IMR-90 (cell line): ENCODE measurements around the gene SUGP2. TPM values are rescaled to one million over a fixed set of nuclear protein-coding genes. Genes with fewer than 3 reads are reported as not detected.

Experiments used
- ATAC-seq: fragments of 200-7000 bp; cut with Tn5 transposase; 2 replicates; pipeline ENCODE4 v1.9.1; 2020; ENCODE audit warnings: low read depth, mild to moderate bottlenecking, moderate library complexity
- BruUV-seq: library from RNA; stranded (reverse); fragments of 400-500 nt; replicated peaks from 2 replicates; lab custom pipeline; 2021; lab: Mats Ljungman, UMichigan
- CTCF ChIA-PET: fragments of 300-600 bp; formaldehyde crosslinking; extraction: SDS; loops from one replicate; lab custom pipeline; 2021; ENCODE audit warnings: antibody characterized with exemption; lab: Yijun Ruan, JAX
- POLR2A ChIA-PET: fragments of 300-600 bp; sonication (Branson Sonifier 250); formaldehyde crosslinking; loops from one replicate; lab custom pipeline; 2022; ENCODE audit warnings: antibody characterized with exemption; ENCODE audit not compliant: unreplicated experiment; lab: Charles Lee
- DNase-seq: peaks from one replicate; pipeline ENCODE4 v3.0.0; 2013
- H2AFZ ChIP-seq: replicated peaks from 2 replicates; pipeline ENCODE3; 2013; ENCODE audit warnings: low read length, mild to moderate bottlenecking; ENCODE audit not compliant: poor library complexity
- H2AK5ac ChIP-seq: 2 replicates; pipeline ENCODE4 v1.6.1; 2013; ENCODE audit warnings: low read depth, low read length, inconsistent platforms
- H2AK9ac ChIP-seq: replicated peaks from 2 replicates; pipeline ENCODE3; 2013; ENCODE audit warnings: mild to moderate bottlenecking, low read depth, low read length, moderate library complexity; ENCODE audit not compliant: poor library complexity
- H2BK120ac ChIP-seq: 2 replicates; pipeline ENCODE4 v1.6.1; 2013; ENCODE audit warnings: low read depth, low read length, inconsistent platforms
- H2BK15ac ChIP-seq: 3 replicates; pipeline ENCODE4 v1.6.1; 2013; ENCODE audit warnings: low read depth, low read length, inconsistent platforms
- H2BK20ac ChIP-seq: 2 replicates; pipeline ENCODE4 v1.6.1; 2013; ENCODE audit warnings: low read depth, mild to moderate bottlenecking, inconsistent platforms, low read length, moderate library complexity
- H2BK5ac ChIP-seq: 2 replicates; pipeline ENCODE4 v1.6.1; 2013; ENCODE audit warnings: mild to moderate bottlenecking, low read depth, low read length, inconsistent platforms; ENCODE audit not compliant: poor library complexity, severe bottlenecking
- H3K14ac ChIP-seq: replicated peaks from 2 replicates; pipeline ENCODE4 v1.6.1; 2013; ENCODE audit warnings: low read depth, low read length, inconsistent platforms
- H3K18ac ChIP-seq: 2 replicates; pipeline ENCODE4 v1.6.1; 2013; ENCODE audit warnings: low read depth, low read length, control low read depth
- H3K23ac ChIP-seq: 2 replicates; pipeline ENCODE4 v1.6.1; 2013; ENCODE audit warnings: low read depth, low read length, inconsistent platforms
- H3K27ac ChIP-seq: 2 replicates; pipeline ENCODE4 v1.5.1; 2013; ENCODE audit warnings: mild to moderate bottlenecking, control low read depth, low read length; ENCODE audit not compliant: insufficient read depth
- H3K27me3 ChIP-seq: 2 replicates; pipeline ENCODE4 v1.6.1; 2013; ENCODE audit warnings: low read length; ENCODE audit not compliant: control insufficient read depth, insufficient read depth
- H3K36me3 ChIP-seq: 2 replicates; pipeline ENCODE4 v1.6.1; 2013; ENCODE audit warnings: low read length, mixed read lengths; ENCODE audit not compliant: control insufficient read depth, insufficient read depth
- H3K4ac ChIP-seq: 2 replicates; pipeline ENCODE4 v1.6.1; 2013; ENCODE audit warnings: low read depth, low read length, inconsistent platforms
- H3K4me1 ChIP-seq: 2 replicates; pipeline ENCODE4 v1.6.1; 2013; ENCODE audit warnings: low read length, mixed read lengths; ENCODE audit not compliant: control insufficient read depth, insufficient read depth
- H3K4me2 ChIP-seq: 2 replicates; pipeline ENCODE4 v1.6.1; 2013; ENCODE audit warnings: low read depth, mild to moderate bottlenecking, control low read depth, low read length, moderate library complexity
- H3K4me3 ChIP-seq: 2 replicates; pipeline ENCODE4 v1.5.1; 2013; ENCODE audit warnings: low read depth, mild to moderate bottlenecking, control low read depth, low read length, moderate library complexity; ENCODE audit not compliant: insufficient read depth
- H3K56ac ChIP-seq: 2 replicates; pipeline ENCODE4 v1.6.1; 2013; ENCODE audit warnings: low read length, inconsistent platforms; ENCODE audit not compliant: insufficient read depth; ENCODE audit errors: extremely low read depth
- H3K79me1 ChIP-seq, 2 experiments: 2 replicates each; pipeline ENCODE4 v1.6.1; 2013; ENCODE audit warnings: low read length in 2 of 2, inconsistent platforms in 1 of 2, low read depth in 1 of 2
- H3K9ac ChIP-seq: 2 replicates; pipeline ENCODE4 v1.6.1; 2013; ENCODE audit warnings: low read depth, low read length, control low read depth
- H3K9me1 ChIP-seq: 2 replicates; pipeline ENCODE4 v1.6.1; 2013; ENCODE audit warnings: low read length, inconsistent platforms; ENCODE audit not compliant: insufficient read depth
- H3K9me3 ChIP-seq: 2 replicates; pipeline ENCODE4 v1.6.1; 2013; ENCODE audit warnings: low read length; ENCODE audit not compliant: control insufficient read depth, insufficient read depth
- H4K20me1 ChIP-seq: 2 replicates; pipeline ENCODE4 v1.6.1; 2013; ENCODE audit warnings: low read length, inconsistent platforms; ENCODE audit not compliant: insufficient read depth
- H4K5ac ChIP-seq: 2 replicates; pipeline ENCODE4 v1.6.1; 2013; ENCODE audit warnings: mild to moderate bottlenecking, low read depth, low read length, control low read depth
- H4K8ac ChIP-seq, 2 experiments: 2 replicates each; pipeline ENCODE4 v1.6.1; 2013; ENCODE audit warnings: low read depth in 2 of 2, low read length in 2 of 2, control low read depth in 1 of 2, inconsistent platforms in 1 of 2
- H4K91ac ChIP-seq: 2 replicates; pipeline ENCODE4 v1.6.1; 2013; ENCODE audit warnings: low read depth, low read length, inconsistent platforms; ENCODE audit not compliant: insufficient read depth
- MAZ ChIP-seq: IDR thresholded peaks from 2 replicates; pipeline ENCODE4 v1.6.1; 2012; ENCODE audit warnings: low read depth, mild to moderate bottlenecking, low read length, improper control_type of control experiment, moderate library complexity, borderline replicate concordance
- POLR2A ChIP-seq: IDR thresholded peaks from 2 replicates; pipeline ENCODE4 v1.6.1; 2012; ENCODE audit warnings: mild to moderate bottlenecking, low read depth, low read length
- RAD21 ChIP-seq: IDR thresholded peaks from 2 replicates; pipeline ENCODE4 v1.6.1; 2012; ENCODE audit warnings: low read length, improper control_type of control experiment
- RFX5 ChIP-seq: IDR thresholded peaks from 2 replicates; pipeline ENCODE4 v1.8.0; 2012; ENCODE audit warnings: low read depth, mild to moderate bottlenecking, low read length, moderate library complexity
- SMC3 ChIP-seq: fragments of 150-350 bp; IDR thresholded peaks from 2 replicates; pipeline ENCODE4 v1.6.1; 2016; ENCODE audit warnings: low read depth, mild to moderate bottlenecking, antibody characterized with exemption, low read length, moderate library complexity
- WGBS, 2 experiments: methylation state at CpG; one replicate each; pipeline versions ENCODE4 v1.1.5 to v1.1.7; 2013; ENCODE audit warnings: missing lambda C conversion rate in 2 of 2; ENCODE audit not compliant: insufficient read length in 1 of 2; ENCODE audit errors: extremely low coverage in 2 of 2; 5-methylcytosine and 5-hydroxymethylcytosine counted together
- dilution Hi-C: fragments of 300-500 bp; cut with HindIII; formaldehyde crosslinking; loops from one replicate; pipeline ENCODE4 v1.14.3; 2018; ENCODE audit warnings: low sequenced_read_pairs; ENCODE audit not compliant: unreplicated experiment
- in situ Hi-C: fragments of 300-500 bp; cut with MboI; formaldehyde crosslinking; loops from 3 replicates; pipeline ENCODE4 v1.14.3; 2019; ENCODE audit warnings: low sequenced_read_pairs, inconsistent platforms, mixed read lengths
- intact Hi-C: fragments of 100-400 bp; cut with micrococcal nuclease; formaldehyde crosslinking; loops from 2 replicates; pipeline ENCODE4 v1.10.0; 2022
- polyA plus RNA-seq, 3 experiments: library from polyadenylated mRNA; depleted of rRNA; stranded (reverse); fragments of >200 nt; gene quantifications; 2 replicates each; pipeline ENCODE4 v1.2.3, GENCODE V29; 2012; ENCODE audit warnings: low replicate concordance in 1 of 3
- total RNA-seq: library from RNA; depleted of rRNA; stranded (reverse); fragments of >200 nt; gene quantifications from 2 replicates; pipeline ENCODE4 v1.2.3, GENCODE V29; 2012

Gene SUGP2
- total and polyA plus RNA-seq, 2 of the 4 experiments (the other 2 are of a cell fraction), result 25.8 to 69.2 TPM

- no peak overlapping the region for H3K4me2 ChIP-seq
- no peak overlapping the region for H2BK5ac ChIP-seq
- no peak overlapping the region for H2AK9ac ChIP-seq
- in situ Hi-C loops, result no loop called here
- no peak overlapping the region for H3K27ac ChIP-seq
- H2AFZ ChIP-seq, result no peak overlapping the region
- H3K79me1 ChIP-seq, result peaks cover 0 to 14% of the 10 kb centered on the region in 2 experiments; a peak in 1 of 4 replicates
- H3K36me3 ChIP-seq, result peaks cover 30% of the 10 kb centered on the region
- TF ChIP-seq POLR2A, result no peak
- no peak for TF ChIP-seq RAD21
- TF ChIP-seq RFX5, result no peak
- TF ChIP-seq SMC3, result no peak
- TF ChIP-seq MAZ, result no peak
- no peak overlapping the region for H2BK15ac ChIP-seq
- no peaks in the 10 kb centered on the region for H3K27me3 ChIP-seq
- no peak overlapping the region for H4K5ac ChIP-seq
- H4K20me1 ChIP-seq, result peaks cover 9% of the 10 kb centered on the region; the same call in 1 of the 2 replicates
- no peak overlapping the region for H2BK20ac ChIP-seq
- BruUV-seq, result no TSS peak
- no peaks in the 10 kb centered on the region for H3K9me3 ChIP-seq
- no CpG with 5 or more reads among the region's 14 CpGs for WGBS, 2 experiments
- H3K4ac ChIP-seq, result no peak overlapping the region
- no peak overlapping the region for H3K14ac ChIP-seq
- no peak overlapping the region for H2BK120ac ChIP-seq
- H4K91ac ChIP-seq, result no peak overlapping the region
- dilution Hi-C loops, result no loop called here
- no peak overlapping the region for H3K9ac ChIP-seq
- no peak overlapping the region for H3K56ac ChIP-seq
- H2AK5ac ChIP-seq, result no peak overlapping the region
- H4K8ac ChIP-seq, result no peak overlapping the region
- no peak overlapping the region for H3K4me3 ChIP-seq
- H3K23ac ChIP-seq, result no peak overlapping the region
- ATAC-seq (no peak), DNase-seq (no peak)
- no peaks in the 10 kb centered on the region for H3K9me1 ChIP-seq
- H3K4me1 ChIP-seq, result peaks cover 2% of the 10 kb centered on the region; the same call in 1 of the 2 replicates
- ChIA-PET POLR2A (no interaction called here), CTCF (no interaction called here)
- H3K18ac ChIP-seq, result no peak overlapping the region
- intact Hi-C loops, result no loop called here
Measured at GRCh38 chr19:18991468-18991867, 41.8 kb downstream of the SUGP2 start.
